Measurements from ENCODE around the gene WWC1. TPM values are rescaled to one million over a fixed set of nuclear protein-coding genes. Genes with fewer than 3 reads are reported as not detected.

WWC1 gene
- 70.2 to 81.2 TPM (median 73.2 TPM) in 5 replicates for total RNA-seq (2022; extraction: Qiagen RNA extraction)

GRCh38 chr5:168291342-168291963 lies at the start of gene WWC1:
Gene WWC1 (plus strand): TSS chr5:168291645. CDS start chr5:168292153, 508 bp downstream.

GRCh38 chr5:168486136-168486879 lies 194.9 kb downstream of the WWC1 start, which contains the start of gene RARS1:
Gene RARS1 (plus strand): TSS chr5:168486471. CDS start chr5:168486499, 28 bp downstream.

Other genes starting within 250 kb of the WWC1 start
- gene RARS1, start 194.8 kb downstream of the WWC1 start, total RNA-seq (2022; extraction: Qiagen RNA extraction): 86.5 to 119 TPM (median 91.3 TPM) in 5 replicates
- 0.07 to 0.14 TPM (median 0.11 TPM) in 4 of 5 replicates, not detected in the other for gene FBLL1, start 237.7 kb downstream of the WWC1 start, total RNA-seq (2022; extraction: Qiagen RNA extraction)